GM12878 (cell line): ENCODE results near the gene RHBDF2. TPM values are rescaled to one million over a fixed set of nuclear protein-coding genes. Genes with fewer than 3 reads are reported as not detected.

ENCODE experiments used
- BRCA1 ChIP-seq: IDR thresholded peaks from 2 replicates; pipeline ENCODE4 v1.6.1; 2011; ENCODE audit warnings: low read depth, low read length, improper control_type of control experiment
- CUX1 ChIP-seq: IDR thresholded peaks from 2 replicates; pipeline ENCODE4 v1.6.1; 2012; ENCODE audit warnings: improper control_type of control experiment, low read depth, low read length; ENCODE audit not compliant: insufficient replicate concordance
- HDAC2 ChIP-seq: fragments of 200-600 bp; sonication (generic); IDR thresholded peaks from 2 replicates; pipeline ENCODE4 v1.6.1; 2017
- HDGF ChIP-seq: fragments of 450-650 bp; IDR thresholded peaks from 2 replicates; pipeline ENCODE4 v1.6.1; 2016; ENCODE audit warnings: antibody characterized with exemption
- MEF2A ChIP-seq: IDR thresholded peaks from 2 replicates; pipeline ENCODE4 v1.6.1; 2011; ENCODE audit warnings: low read depth, mild to moderate bottlenecking, low read length, moderate library complexity; ENCODE audit not compliant: insufficient read depth
- NFYB ChIP-seq: IDR thresholded peaks from 2 replicates; pipeline ENCODE4 v1.6.1; 2011; ENCODE audit warnings: low read depth, mild to moderate bottlenecking, low read length, improper control_type of control experiment, moderate library complexity; ENCODE audit not compliant: insufficient read depth
- POU2F2 ChIP-seq: IDR thresholded peaks from 3 replicates; pipeline ENCODE4 v1.6.1; 2011; ENCODE audit warnings: low read depth, mild to moderate bottlenecking, low read length, borderline replicate concordance
- YBX1 ChIP-seq: fragments of 450-650 bp; IDR thresholded peaks from 2 replicates; pipeline ENCODE4 v1.6.1; 2016; ENCODE audit warnings: antibody characterized with exemption
- ZSCAN29 ChIP-seq: fragments of 450-650 bp; IDR thresholded peaks from 2 replicates; pipeline ENCODE4 v1.6.1; 2017; ENCODE audit warnings: mild to moderate bottlenecking, moderate library complexity
- polyA plus RNA-seq, 11 experiments: library from polyadenylated mRNA; depleted of rRNA in 4 of 11; unstranded in 6 of 11; stranded (reverse) in 5 of 11; fragments of >200 nt; fragmentation: Nextera tagmentation in 4 of 11; fragmentation: Illumina TruSeq in 1 of 11; extraction: Ambion mirVana in 4 of 11; extraction: Trizol in 1 of 11; gene quantifications; 1 replicate in 1 of 11; 2 replicates in 10 of 11; pipeline versions ENCODE4 v1.2.1 to v1.2.3, GENCODE V29; 2011 to 2016; ENCODE audit warnings: inconsistent platforms in 2 of 11, missing spikeins in 2 of 11, low read depth in 1 of 11
- total RNA-seq, 4 experiments: library from RNA; depleted of rRNA in 3 of 4; stranded (reverse); fragments of >200 nt in 3 of 4; fragmentation: Illumina TruSeq in 1 of 4; extraction: Trizol in 1 of 4; gene quantifications; 2 replicates each; pipeline versions ENCODE4 v1.2.1 to v1.2.3, GENCODE V29; 2013 to 2021

The RHBDF2 gene
- total and polyA plus RNA-seq, 10 of the 15 experiments (the other 5 are each of a cell fraction or from before 2014, with no cell fraction given), result 0.97 to 43.0 (median 18.7) TPM

GRCh38 chr17:76428511-76428910, 72.7 kb downstream of the RHBDF2 start (continued):
- TF ChIP-seq CUX1, result no peak
- TF ChIP-seq ZSCAN29, result no peak
- no peak for TF ChIP-seq MEF2A
- no peak for TF ChIP-seq NFYB
- TF ChIP-seq BRCA1, result no peak
- TF ChIP-seq YBX1, result no peak
- no peak for TF ChIP-seq POU2F2
- TF ChIP-seq HDAC2, result no peak
- no peak for TF ChIP-seq HDGF
